Right cardiac atrium (tissue), 5 donors: ENCODE data around the gene SAMD4A. TPM values are rescaled to one million over a fixed set of nuclear protein-coding genes. Genes with fewer than 3 reads are reported as not detected.
"Not testable (repeated sequence)": the region's sequence is repeated elsewhere in the genome, so short reads cannot be mapped to it uniquely, and the experiment has no call there.

ENCODE experiments used
- ATAC-seq, 2 donors: fragments of 200-7000 bp; cut with Tn5 transposase; one replicate each; pipeline versions ENCODE4 v1.8.0 to v1.9.1; 2020; ENCODE audit warnings: moderate library complexity in 2 of 2, mild to moderate bottlenecking in 1 of 2
- DNase-seq, 3 donors: peaks; one replicate each; pipeline ENCODE4 v3.0.0-alpha.2; 2020
- H3K27ac ChIP-seq: one replicate; pipeline ENCODE4 v1.5.1; 2013; ENCODE audit warnings: mild to moderate bottlenecking, low read length, control low read depth, moderate library complexity
- H3K27me3 ChIP-seq: one replicate; pipeline ENCODE4 v1.6.1; 2013; ENCODE audit not compliant: control insufficient read depth, insufficient read depth
- H3K4me1 ChIP-seq: one replicate; pipeline ENCODE4 v1.6.1; 2013; ENCODE audit warnings: low read length; ENCODE audit not compliant: control insufficient read depth, insufficient read depth
- H3K4me3 ChIP-seq: one replicate; pipeline ENCODE4 v1.5.1; 2013; ENCODE audit warnings: low read length, control low read depth
- H3K9me3 ChIP-seq: one replicate; pipeline ENCODE4 v1.6.1; 2013; ENCODE audit warnings: low read length; ENCODE audit not compliant: control insufficient read depth
- WGBS: extraction: QIAGEN DNeasy Blood & Tissue Kit; methylation state at CpG from one replicate; pipeline ENCODE4 v1.1.7; 2013; 5-methylcytosine and 5-hydroxymethylcytosine counted together
- intact Hi-C, 4 donors: fragments of 100-400 bp; cut with DNase I; formaldehyde crosslinking; loops; one replicate each; pipeline versions ENCODE4 v1.11.0 to v1.14.0; 2022 to 2023
- polyA plus RNA-seq: library from polyadenylated mRNA; stranded (reverse); fragments of 200-250 nt; gene quantifications from one replicate; pipeline ENCODE4 v1.2.3, GENCODE V29; 2013
- total RNA-seq, 4 donors: library from RNA; stranded (reverse); fragmentation: NEBNext Ultra II Directional; extraction: Animal tissue kit (Norgen Biotek cat#: 25700); gene quantifications; one replicate each; pipeline ENCODE4 v1.2.1, GENCODE V29; 2021
- donor health status: healthy with polysubstance abuse.
- donor health status: DM: no; HTN: yes; CAD: no.
- donor health status: DM: no; HTN: no; CAD: no.
- donor health status: DM: no; HTN: yes; CAD: no; lungs with severe emphysema.
- donor health status: DM: yes; HTN: yes; CAD: no.

SAMD4A gene
- total and polyA plus RNA-seq, 5 donors = 57.2 to 166 (median 137) TPM

DNA sequence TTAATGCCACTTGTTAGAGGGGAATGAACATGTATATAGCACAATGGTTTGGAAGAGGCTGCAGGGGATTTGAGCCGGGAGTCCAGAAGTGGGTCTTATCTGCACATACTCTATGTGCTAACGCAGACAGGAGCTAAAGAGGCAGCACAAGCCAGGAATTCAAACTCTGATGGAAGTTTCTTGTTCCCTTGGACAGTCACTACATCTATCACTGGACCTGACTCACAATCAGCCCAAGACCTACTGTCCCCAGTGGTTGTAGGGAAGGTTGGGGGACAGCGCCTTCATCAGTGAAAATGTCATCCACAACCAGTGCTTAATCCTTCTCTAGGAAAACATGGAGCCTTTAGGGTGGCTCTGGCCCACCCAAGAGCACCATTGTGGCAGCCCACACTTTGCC, 227.9 kb downstream of the SAMD4A start:
- intact Hi-C loops = no loop called here
- Histone ChIP-seq H3K27ac (no peak overlapping the region), H3K4me1 (no peaks in the 10 kb centered on the region), H3K4me3 (no peak overlapping the region), H3K9me3 (no peaks in the 10 kb centered on the region), H3K27me3 (no peaks in the 10 kb centered on the region)
- no peak for DNase-seq
- ATAC-seq = no peak
- WGBS = 72% methylated on average over 3 of the region's 3 CpGs

DNA sequence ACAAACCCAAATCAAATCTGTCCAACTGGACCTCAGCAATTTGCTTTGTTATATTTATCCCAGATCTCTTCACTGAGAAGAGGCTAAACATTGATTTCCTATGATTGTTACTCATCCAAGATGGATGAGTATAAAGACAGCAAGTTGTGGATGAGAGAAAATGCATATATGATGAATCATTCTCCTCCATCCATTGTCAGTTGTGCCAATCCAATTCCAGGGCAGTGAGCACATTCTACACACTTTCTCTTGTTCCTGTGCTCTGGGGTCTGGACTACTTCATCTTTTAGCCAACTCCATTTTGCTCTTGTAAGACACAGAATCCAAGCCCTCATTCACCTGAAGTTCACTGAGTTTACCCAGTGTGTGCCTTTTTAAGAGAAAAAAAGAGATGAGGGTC, 230.0 kb downstream of the SAMD4A start:
- no peaks in the 10 kb centered on the region for H3K4me1 ChIP-seq
- no peaks in the 10 kb centered on the region for H3K27me3 ChIP-seq
- ATAC-seq (no peak), DNase-seq (no peak)
- H3K4me3 ChIP-seq = no peak overlapping the region
- no peaks in the 10 kb centered on the region for H3K9me3 ChIP-seq
- intact Hi-C loops = no loop called here
- no peak overlapping the region for H3K27ac ChIP-seq

GRCh38 chr14:54797556-54797955, 230.6 kb downstream of the SAMD4A start:
- Histone ChIP-seq H3K4me3 (no peak overlapping the region), H3K27ac (no peak overlapping the region), H3K9me3 (no peaks in the 10 kb centered on the region), H3K4me1 (no peaks in the 10 kb centered on the region), H3K27me3 (no peaks in the 10 kb centered on the region)
- no peak for DNase-seq
- intact Hi-C loops = no loop called here
- 79% methylated on average over 6 of the region's 6 CpGs for WGBS
- ATAC-seq = peak in 1 of 2 donors; percentile 32

- 37% methylated on average over 4 of the region's 4 CpGs for WGBS
- no peak for DNase-seq
- H3K4me1 ChIP-seq = no peaks in the 10 kb centered on the region
- H3K27ac ChIP-seq = no peak overlapping the region
- no peak overlapping the region for H3K4me3 ChIP-seq
- intact Hi-C loops = no loop called here
- no peaks in the 10 kb centered on the region for H3K9me3 ChIP-seq
- H3K27me3 ChIP-seq = no peaks in the 10 kb centered on the region
- no peak for ATAC-seq
Measured at GRCh38 chr14:54797986-54798385, 231.1 kb downstream of the SAMD4A start.

GRCh38 chr14:54798465-54799124, 231.7 kb downstream of the SAMD4A start:
- no peaks in the 10 kb centered on the region for H3K4me1 ChIP-seq
- no peaks in the 10 kb centered on the region for H3K9me3 ChIP-seq
- H3K27me3 ChIP-seq = no peaks in the 10 kb centered on the region
- DNase-seq (no peak), ATAC-seq (no peak)
- WGBS = 76% methylated on average over 9 of the region's 9 CpGs
- H3K4me3 ChIP-seq = no peak overlapping the region
- no peak overlapping the region for H3K27ac ChIP-seq
- intact Hi-C loops = no loop called here

- 92% methylated on average over 2 of the region's 2 CpGs for WGBS
- not testable (repeated sequence) for ATAC-seq, H3K9me3 ChIP-seq, DNase-seq, H3K27me3 ChIP-seq, H3K4me3 ChIP-seq, H3K27ac ChIP-seq, H3K4me1 ChIP-seq
- intact Hi-C loops = loop anchor here in 2 of 4 donors (10.0 kb wide), 2 partner anchors 93 to 237 kb away; partner anchors contain the start of gene SAMD4A (in 1 of the 2)
Measured at GRCh38 chr14:54801482-54801881, 234.6 kb downstream of the SAMD4A start.

DNA sequence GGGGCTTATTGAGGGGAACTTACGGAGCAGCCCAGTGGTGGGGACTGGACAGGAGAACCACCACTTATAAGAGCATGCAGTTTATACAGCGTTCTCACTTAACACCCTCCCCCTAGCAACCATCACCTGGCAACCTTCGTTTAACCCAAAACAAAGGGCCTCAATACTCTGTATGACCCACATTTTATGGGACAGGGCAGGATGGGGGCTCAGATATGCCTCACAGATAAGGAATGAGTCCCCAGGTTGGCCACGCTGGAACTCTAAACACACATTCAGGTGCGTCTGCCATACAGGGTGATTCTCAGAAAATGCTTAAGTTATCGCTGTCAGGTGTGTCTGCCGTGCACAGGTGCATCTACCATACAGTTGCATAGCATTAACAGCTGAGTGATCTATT, 236.5 kb downstream of the SAMD4A start:
- no peak for ATAC-seq
- no peaks in the 10 kb centered on the region for H3K9me3 ChIP-seq
- no peak for DNase-seq
- H3K4me1 ChIP-seq = peaks cover 2% of the 10 kb centered on the region
- intact Hi-C loops = loop anchor here in 2 of 4 donors (10.0 kb wide), 2 partner anchors 91 to 239 kb away; partner anchors contain the start of gene SAMD4A (in 1 of the 2)
- no peak overlapping the region for H3K27ac ChIP-seq
- no peak overlapping the region for H3K4me3 ChIP-seq
- H3K27me3 ChIP-seq = no peaks in the 10 kb centered on the region
- WGBS = 76% methylated on average over 7 of the region's 7 CpGs

DNA sequence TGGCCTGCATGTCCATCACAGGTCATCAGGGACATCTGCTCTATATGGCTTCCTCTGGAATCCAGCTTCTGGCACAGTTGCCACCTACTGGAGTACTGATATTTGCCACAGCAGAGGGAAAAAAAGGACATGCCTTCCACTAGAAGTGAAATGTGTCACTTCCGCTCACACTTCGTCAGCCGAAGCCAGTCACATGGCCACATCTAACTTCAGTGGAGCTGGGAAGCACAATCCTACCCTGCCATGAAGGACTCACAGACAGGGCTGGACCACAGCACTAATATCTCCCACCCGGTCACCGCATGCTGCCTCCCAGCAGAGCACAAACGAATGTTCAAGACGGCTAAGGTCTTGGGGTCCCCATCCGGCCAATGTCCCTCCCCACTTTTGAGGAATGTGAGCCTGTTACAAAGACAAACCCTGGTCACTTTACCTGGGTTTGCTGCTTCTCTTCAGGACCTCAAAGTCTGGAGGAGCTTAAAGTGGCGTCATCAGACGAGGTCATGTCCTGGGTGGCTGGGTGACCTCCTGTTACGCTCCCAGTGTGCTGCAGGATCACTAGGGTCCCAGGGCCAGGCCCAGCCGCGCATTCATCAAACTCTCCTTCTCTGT, 237.1 kb downstream of the SAMD4A start:
- intact Hi-C loops = loop anchor here in 2 of 4 donors (10.0 kb wide), 2 partner anchors 91 to 239 kb away; partner anchors contain the start of gene SAMD4A (in 1 of the 2)
- H3K27me3 ChIP-seq = no peaks in the 10 kb centered on the region
- WGBS = 79% methylated on average over 13 of the region's 13 CpGs
- ATAC-seq (peak in 1 of 2 donors; percentile 5), DNase-seq (no peak)
- H3K4me3 ChIP-seq = no peak overlapping the region
- no peak overlapping the region for H3K27ac ChIP-seq
- H3K9me3 ChIP-seq = no peaks in the 10 kb centered on the region
- peaks cover 2% of the 10 kb centered on the region for H3K4me1 ChIP-seq

- intact Hi-C loops = loop anchor here in 2 of 4 donors (10.0 kb wide), 2 partner anchors 90 to 240 kb away; partner anchors contain the start of gene SAMD4A (in 1 of the 2)
- 81% methylated on average over 16 of the region's 16 CpGs for WGBS
- Histone ChIP-seq H3K4me3 (no peak overlapping the region), H3K4me1 (peaks cover 2% of the 10 kb centered on the region), H3K9me3 (no peaks in the 10 kb centered on the region), H3K27me3 (no peaks in the 10 kb centered on the region), H3K27ac (no peak overlapping the region)
- ATAC-seq = no peak
- no peak for DNase-seq
Measured at GRCh38 chr14:54804538-54805041, 237.7 kb downstream of the SAMD4A start.

DNA sequence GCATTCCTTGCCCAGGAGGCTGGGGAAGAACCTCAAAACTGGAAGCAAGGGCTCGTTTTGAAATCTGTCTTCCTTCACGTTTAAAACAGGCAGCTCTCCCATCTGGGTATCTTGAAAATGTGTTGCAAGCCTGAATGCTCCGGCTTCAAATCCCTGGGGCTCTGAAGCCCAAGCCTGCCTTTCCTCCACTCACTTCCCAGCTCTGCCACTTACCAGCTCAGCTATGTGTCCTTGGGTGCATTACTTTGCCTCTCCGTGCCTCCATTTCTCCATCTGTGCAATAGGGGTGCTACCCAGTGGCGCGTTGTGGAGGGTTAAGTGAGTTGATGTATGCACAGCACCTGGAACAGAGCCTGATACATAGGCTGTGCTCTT, 238.1 kb downstream of the SAMD4A start:
- 63% methylated on average over 6 of the region's 6 CpGs for WGBS
- no peak overlapping the region for H3K27ac ChIP-seq
- ATAC-seq (peak; percentile 4 to 7), DNase-seq (no peak)
- H3K9me3 ChIP-seq = no peaks in the 10 kb centered on the region
- H3K27me3 ChIP-seq = no peaks in the 10 kb centered on the region
- intact Hi-C loops = loop anchor here in 2 of 4 donors (10.0 kb wide), 2 partner anchors 90 to 240 kb away; partner anchors contain the start of gene SAMD4A (in 1 of the 2)
- H3K4me1 ChIP-seq = peaks cover 2% of the 10 kb centered on the region
- no peak overlapping the region for H3K4me3 ChIP-seq
